Right ventricle myocardium superior (tissue), 1 donor: ENCODE results near the gene RBMXL3. TPM values are rescaled to one million over a fixed set of nuclear protein-coding genes. Genes with fewer than 3 reads are reported as not detected.
"Not testable (repeated sequence)": the region's sequence is repeated elsewhere in the genome, so short reads cannot be mapped to it uniquely, and the experiment has no call there.

Experiments
- ATAC-seq: fragments of 200-7000 bp; cut with Tn5 transposase; one replicate; pipeline ENCODE4 v1.9.1; 2020; ENCODE audit warnings: mild to moderate bottlenecking; ENCODE audit not compliant: poor library complexity
- DNase-seq: peaks from one replicate; pipeline ENCODE4 v3.0.0-alpha.2; 2020
- intact Hi-C: fragments of 100-400 bp; cut with DNase I; formaldehyde crosslinking; loops from one replicate; pipeline ENCODE4 v1.11.2; 2022
- long read RNA-seq: library from polyadenylated mRNA; unstranded; transcript quantifications from one replicate; pipeline ENCODE4 v2.0.0, GENCODE V29; 2021
- total RNA-seq: library from RNA; stranded (reverse); fragmentation: NEBNext Ultra II Directional; extraction: Animal tissue kit (Norgen Biotek cat#: 25700); gene quantifications from one replicate; pipeline ENCODE4 v1.2.1, GENCODE V29; 2021
- donor health status: DM: no; HTN: yes; CAD: no; lungs with severe emphysema.

Gene RBMXL3
- not detected for total RNA-seq
- long read RNA-seq, result 0 reads

DNA sequence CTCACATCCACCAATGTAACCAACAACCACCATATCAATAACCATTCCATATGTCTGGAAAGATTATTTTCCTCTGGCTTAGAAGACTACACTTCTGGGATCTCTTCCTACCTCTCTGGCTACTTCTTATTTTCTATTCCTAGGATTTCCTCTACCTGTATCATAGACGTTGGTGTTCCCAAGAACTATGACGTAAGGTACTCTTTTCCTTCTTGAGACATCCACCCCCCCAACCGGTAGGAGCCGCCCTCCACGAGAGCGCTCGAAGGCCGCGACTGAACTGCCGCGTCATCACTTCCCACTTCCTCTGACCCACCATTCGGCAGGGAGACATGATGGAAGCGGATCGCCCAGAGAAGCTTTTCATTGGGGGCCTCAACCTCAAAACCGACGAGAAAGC is at the start of gene RBMXL3:
TSS of gene RBMXL3 (plus strand) at position 301 of the 400 bp plus-strand sequence. CDS start at position 333, 32 bp downstream.
- DNase-seq, result no peak
- intact Hi-C loops, result no loop called here
- ATAC-seq, result no peak

DNA sequence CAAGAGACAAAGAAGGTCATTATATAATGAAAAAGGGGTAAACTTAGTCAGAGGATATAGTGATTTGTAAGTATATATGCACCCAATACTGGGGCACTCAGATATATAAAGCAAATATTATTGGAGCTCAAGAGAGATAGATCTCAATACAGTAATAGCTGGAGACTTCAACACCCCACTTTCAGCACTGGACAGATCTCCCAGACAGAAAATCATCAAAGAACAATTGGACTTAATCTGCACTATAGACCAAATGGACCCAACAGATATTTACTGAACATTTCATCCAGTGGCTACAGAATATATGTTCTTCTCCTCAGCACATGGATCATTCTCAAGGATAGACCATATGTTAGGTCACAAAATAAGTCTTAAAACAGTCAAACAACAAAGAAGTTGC is 47.2 kb upstream of the RBMXL3 start:
- DNase-seq (no peak), ATAC-seq (no peak)
- intact Hi-C loops, result loop anchor here (10.0 kb wide), 1 partner anchor 527 kb away; no protein-coding TSS in a partner anchor

DNA sequence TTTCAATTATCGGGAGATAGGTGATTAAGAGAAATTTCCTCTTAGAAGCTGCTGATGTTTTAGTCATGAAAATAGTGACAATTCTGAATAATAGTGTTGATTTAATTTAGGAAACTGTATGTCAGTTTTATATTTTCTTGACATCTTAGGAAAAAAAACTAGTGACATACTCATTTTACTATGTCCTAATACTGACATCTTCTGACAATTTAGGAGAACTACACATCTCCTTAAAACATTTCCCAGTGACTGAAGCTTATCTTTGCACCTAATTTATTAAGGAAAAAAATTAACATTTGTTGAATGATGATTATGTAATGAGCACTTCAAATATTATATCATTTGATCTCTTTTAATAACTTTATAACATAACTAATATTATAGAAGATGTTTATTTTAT is 42.0 kb upstream of the RBMXL3 start:
- no peak for ATAC-seq
- intact Hi-C loops, result loop anchor here (10.0 kb wide), 1 partner anchor 532 kb away; no protein-coding TSS in a partner anchor
- DNase-seq, result no peak

DNA sequence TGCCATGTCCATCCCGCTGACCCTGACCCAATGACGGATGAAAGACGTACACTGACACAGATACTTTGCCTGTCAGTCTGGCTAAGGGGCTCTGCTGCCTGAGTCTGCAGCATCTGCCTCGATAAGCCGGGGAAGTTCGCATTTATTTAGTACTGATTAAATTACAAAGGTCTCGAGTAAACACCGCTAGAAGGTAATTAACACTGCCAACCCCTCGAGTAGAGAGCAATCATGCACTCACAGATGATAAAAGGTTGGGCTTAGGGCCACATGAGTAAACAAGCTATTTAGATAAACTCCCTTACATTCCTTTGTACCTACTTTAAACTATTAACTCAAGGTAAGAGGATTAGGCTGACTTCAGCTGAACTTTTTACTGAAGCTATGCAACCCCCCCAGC is 16.0 kb upstream of the RBMXL3 start:
- ATAC-seq (no peak), DNase-seq (no peak)
- intact Hi-C loops, result no loop called here

DNA sequence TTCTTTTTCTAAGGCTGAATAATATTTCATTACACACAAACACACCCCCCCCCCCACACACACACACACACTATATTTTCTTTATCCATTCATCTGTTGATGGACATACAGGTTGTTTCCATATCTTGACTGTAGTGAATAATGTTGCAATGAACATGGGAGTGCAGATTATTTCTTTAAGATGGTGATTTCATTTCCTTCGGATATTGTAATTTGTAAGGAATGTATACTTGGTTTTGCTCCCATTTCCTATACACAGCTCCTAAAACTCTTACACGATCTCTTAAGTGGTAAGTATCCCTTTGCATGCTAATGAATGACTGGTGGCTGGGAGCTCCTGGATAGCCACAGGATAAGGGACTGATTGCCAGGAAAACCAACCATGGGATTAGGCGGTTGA is 14.7 kb upstream of the RBMXL3 start:
- no peak for ATAC-seq
- intact Hi-C loops, result no loop called here
- no peak for DNase-seq

DNA sequence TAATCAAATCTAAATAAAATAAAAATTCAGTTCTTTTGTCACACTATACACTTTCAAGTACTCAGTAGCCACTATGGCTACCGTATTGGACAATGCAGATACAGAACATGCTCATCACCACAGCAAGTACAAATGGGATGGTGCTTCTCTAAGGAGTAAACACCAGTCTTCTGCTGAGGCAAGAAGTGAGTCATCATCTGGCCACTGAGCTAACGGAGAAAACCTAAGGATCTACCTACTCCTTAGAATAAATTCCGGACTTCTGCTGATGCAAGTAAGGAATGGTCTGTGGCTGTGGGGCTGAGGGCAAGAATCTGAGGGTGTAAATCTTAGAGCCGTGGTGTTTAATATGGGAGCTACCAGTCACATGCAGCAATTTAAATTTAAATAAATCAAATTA is 11.3 kb upstream of the RBMXL3 start:
- intact Hi-C loops, result no loop called here
- no peak for ATAC-seq
- DNase-seq, result no peak

DNA sequence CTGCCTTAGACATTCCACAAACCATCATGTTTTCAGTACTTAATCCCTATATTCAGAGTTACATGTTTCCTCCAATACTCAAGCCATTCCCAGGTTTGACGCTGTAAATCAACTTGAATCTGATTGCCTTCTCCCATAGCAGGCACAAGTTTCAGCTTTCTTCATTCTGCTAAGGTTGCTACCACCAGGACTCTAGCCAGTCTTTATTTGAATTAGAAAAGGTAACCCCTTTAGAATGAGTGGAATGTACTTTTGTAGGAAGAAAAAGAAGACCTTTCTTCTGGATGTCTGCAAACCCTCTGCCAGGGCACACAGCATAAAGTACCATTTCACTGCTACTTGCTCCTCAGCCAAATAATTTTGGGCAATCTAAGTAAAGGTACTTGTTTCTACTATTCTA is 10.7 kb upstream of the RBMXL3 start:
- intact Hi-C loops, result no loop called here
- no peak for ATAC-seq
- no peak for DNase-seq

DNA sequence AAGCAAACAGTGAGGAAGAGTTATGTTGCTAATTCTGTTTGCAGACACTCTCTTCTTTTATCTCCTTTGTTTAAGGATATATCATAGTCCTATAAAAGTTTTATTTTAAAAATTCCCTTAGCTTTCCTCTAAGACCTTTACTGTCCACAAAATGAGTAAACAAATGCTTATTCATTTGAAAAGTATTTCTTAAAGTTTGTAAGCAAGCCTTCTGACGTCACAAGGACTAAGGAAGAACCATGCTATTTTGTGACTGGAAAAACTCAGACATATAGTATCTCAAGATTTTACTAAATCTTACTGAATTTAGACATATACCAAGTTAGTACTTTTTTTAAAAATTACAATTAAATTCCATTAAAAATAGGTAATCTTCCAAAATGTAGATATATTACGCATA is 5.2 kb upstream of the RBMXL3 start:
- ATAC-seq (no peak), DNase-seq (no peak)
- intact Hi-C loops, result no loop called here

DNA sequence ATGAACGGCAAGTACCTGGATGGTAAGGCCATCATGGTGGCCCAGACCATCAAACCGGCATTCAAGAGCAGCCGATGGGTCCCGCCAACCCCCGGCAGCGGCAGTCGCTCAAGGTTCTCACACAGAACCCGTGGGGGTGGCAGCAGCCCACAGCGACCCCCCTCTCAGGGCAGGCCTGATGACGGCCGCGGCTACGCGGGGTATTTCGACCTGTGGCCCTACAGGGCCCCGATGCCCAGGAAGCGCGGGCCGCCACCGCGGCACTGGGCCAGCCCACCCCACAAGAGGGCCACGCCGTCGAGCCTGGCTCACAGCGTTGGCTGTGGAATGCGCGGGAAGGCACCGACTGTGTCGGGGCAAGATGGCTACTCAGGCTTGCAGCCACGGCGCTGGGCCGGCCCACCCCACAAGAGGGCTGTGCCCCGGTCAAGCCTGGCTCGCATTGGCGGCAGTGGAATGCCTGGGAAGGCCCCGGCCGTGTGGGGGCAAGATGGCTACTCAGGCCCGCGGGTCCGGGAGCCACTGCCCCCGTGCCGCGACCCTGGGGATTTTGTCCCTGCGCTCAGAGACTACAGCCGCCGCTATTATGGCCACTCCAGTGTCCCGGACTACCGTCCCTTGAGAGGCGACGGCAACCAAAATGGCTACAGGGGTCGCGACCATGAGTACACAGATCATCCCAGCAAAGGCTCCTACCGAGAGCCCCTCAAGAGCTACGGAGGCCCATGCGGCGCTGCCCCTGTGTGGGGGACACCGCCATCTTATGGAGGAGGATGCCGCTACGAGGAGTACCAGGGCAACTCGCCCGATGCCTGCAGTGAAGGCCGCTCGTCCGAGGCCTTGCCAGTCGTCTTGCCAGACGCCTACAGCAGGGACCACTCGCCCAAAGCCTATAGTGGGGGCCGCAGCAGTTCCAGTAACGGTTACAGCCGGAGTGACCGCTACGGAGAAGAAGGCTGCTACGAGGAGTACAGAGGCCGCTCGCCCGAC is 731 bp downstream of the RBMXL3 start:
- ATAC-seq (no peak), DNase-seq (no peak)
- intact Hi-C loops, result no loop called here

DNA sequence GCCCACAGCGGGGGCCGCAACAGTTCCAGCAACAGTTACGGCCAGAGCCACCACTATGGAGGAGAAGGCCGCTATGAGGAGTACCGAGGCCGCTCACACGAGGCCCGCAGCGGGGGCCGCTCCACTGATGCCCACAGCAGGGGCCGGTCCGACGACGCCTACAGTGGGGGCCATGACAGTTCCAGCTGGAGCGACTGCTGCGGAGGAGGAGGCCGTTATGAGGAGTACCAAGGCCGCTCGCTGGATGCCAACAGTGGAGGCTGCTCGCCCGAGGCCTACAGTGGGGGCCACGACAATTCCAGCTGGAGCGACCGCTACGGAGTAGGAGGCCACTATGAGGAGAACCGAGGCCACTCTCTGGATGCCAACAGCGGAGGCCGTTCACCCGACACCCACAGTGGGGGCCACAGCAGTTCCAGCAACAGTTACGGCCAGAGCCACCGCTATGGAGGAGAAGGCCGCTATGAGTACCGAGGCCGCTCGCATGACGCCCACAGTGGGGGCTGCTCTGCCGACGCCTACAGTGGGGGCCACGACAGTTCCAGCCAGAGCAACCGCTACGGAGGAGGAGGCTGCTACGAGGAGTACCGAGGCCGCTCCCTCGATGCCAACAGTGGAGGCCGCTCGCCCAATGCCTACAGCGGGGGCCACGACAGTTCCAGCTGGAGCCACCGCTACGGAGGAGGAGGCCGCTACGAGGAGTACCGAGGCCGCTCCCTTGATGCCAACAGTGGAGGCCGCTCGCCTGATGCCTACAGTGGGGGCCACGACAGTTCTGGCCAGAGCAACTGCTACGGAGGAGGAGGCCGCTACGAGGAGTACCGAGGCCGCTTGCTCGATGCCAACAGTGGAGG is 1.7 kb downstream of the RBMXL3 start:
- DNase-seq (no peak), ATAC-seq (no peak)
- intact Hi-C loops, result no loop called here

DNA sequence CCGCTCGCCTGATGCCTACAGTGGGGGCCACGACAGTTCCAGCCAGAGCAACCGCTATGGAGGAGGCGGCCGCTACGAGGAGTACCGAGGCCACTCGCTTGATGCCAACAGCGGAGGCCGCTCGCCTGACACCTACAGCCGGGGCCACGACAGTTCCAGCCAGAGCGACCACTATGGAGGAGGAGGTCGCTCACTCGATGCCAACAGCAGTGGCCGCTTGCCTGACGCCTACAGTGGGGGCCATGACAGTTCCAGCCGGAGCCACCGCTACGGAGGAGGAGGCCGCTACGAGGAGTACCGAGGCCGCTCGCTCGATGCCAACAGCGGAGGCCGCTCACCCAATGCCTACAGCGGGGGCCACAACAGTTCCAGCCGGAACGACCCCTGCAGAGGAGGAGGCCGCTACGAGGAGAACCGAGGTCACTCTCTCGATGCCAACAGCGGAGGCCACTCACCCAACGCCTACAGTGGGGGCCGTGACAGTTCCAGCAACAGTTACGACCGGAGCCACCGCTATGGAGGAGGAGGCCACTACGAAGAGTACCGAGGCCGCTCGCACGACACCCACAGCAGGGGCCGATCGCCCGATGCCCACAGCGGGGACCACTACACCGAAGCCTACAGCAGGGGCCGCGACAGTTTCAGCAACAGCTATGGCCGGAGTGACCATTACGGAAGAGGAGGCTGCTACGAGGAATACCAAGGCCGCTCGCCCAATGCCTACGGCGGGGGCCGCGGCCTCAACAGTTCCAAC is 2.5 kb downstream of the RBMXL3 start:
- intact Hi-C loops, result no loop called here
- DNase-seq (no peak), ATAC-seq (no peak)

DNA sequence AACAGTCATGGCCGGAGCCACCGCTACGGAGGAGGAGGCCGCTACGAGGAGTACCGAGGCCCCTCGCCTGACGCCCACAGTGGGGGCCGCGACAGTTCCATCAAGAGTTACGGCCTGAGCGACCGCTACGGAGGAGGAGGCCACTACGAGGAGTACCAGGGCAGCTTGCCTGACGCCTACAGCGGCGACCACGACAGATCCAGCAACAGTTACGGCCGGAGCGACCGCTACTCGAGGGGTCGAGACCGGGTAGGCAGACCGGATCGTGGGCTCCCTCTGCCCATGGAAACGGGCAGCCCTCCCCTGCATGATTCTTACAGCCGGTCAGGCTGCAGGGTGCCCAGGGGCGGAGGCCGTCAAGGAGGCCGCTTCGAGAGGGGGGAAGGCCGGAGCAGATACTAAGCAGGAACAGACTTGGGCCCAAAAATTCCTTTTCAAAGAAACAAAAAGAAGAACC is 3.1 kb downstream of the RBMXL3 start:
- ATAC-seq, result no peak
- DNase-seq, result no peak
- intact Hi-C loops, result no loop called here

DNA sequence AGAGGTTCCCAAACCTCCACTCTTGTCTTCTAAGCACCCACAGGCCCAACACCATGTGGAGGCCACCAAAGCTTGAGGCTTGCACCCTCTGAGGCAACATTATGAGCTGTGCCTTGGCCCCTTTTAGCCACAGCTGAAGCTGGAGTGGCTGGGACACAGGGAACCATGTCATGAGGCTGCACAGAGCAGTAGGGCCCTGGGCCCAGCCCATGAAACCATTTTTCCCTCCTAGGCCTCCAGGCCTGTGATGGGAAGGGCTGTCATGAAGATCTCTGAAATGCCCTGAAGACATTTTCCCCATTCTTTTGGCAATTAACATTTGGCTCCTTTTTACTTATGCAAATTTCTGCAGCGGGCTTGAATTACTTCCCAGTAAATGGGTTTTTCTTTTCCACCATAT is 14.8 kb downstream of the RBMXL3 start:
- intact Hi-C loops, result no loop called here
- no peak for ATAC-seq
- no peak for DNase-seq

DNA sequence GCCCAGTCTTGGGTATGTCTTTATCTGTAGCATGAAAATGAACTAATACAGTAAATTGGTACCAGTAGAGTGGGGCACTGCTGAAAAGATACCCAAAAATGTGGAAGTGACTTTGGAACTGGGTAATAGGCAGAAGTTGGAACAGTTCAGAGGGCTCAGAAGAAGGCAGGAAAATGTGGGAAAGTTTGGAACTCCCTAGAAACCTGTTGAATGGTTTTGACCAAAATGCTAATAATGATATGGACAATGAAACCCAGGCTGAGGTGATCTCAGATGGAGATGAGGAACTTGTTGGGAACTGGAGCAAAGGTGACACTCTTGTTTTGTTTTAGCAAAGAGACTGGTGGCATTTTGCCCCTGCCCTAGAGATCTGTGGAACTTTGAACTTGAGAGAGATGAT is 20.3 kb downstream of the RBMXL3 start:
- intact Hi-C loops, ATAC-seq, DNase-seq: not testable (repeated sequence)

DNA sequence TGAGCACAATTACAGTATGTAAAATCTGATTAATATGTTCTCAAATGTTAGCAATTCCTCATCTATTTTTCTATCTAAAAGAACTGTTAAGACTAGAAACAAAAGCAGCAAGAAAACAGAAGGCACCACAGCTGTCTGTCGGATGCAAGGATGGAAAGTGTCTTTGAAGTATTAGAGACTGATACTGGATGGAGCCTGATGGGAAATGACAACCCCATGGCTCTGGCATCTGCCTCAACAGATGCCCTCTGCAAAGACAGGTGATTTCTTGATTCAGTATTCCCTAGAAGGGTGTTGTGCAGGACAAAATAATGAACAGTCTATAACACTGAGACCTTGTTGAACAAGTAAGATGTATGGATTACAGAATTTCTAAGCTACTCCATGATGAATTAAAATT is 24.9 kb downstream of the RBMXL3 start:
- DNase-seq (no peak), ATAC-seq (no peak)
- intact Hi-C loops, result no loop called here

DNA sequence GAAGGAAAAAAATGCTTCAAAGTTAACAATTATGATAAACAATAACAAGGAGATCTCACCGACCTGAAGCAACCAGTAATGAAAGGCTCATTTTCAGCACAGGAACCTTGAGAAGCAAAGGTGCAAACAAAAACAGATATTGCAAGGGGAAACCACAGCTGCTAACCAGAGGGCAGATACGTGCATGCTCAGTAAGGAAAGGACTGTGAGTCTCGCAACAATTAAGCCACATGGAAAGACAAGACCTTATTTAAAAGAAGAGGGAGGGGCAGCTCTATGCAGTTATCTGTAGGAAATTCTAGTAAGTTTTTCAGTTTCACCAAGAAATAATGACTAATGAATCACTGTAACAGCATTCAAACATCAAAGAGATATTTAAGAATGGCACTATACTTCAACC is 25.4 kb downstream of the RBMXL3 start:
- intact Hi-C loops, result no loop called here
- ATAC-seq, result no peak
- DNase-seq, result no peak

DNA sequence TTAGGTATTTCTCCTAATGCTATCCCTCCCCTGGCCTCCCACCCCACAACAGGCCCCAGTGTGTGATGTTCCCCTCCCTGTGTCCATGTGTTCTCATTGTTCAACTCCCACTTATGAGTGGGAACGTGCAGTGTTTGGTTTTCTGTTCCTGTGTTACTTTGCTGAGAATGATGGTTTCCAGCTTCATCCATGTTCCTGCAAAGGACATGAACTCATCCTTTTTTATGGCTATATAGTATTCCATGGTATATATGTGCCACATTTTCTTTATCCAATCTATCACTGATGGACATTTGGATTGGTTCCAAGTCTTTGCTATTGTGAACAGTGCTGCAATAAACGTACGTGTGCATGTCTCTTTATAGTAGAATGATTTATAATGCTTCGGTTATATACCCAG is 28.1 kb downstream of the RBMXL3 start:
- intact Hi-C loops, ATAC-seq, DNase-seq: not testable (repeated sequence)

DNA sequence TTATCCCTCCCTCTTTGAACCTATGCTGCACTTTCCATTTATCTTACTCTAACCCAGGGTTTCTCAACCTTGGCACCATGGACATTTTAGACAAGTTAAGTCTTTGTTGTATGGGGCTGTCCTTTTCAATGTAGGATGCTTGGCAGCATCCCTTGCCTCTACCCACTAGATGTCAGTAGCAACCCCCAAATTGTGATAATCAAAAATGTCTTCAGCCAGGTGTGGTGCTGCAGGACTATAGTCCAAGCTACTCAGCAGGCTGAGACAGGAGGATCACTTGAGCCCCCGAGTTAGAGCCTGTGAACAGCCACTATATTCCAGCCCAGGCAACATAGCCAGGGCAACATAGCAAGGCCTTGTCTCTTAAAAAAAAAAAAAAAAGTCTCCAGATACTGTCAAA is 37.7 kb downstream of the RBMXL3 start:
- no peak for ATAC-seq
- no peak for DNase-seq
- intact Hi-C loops, result no loop called here
